Measurements from ENCODE around the gene KCNH4.

DNA sequence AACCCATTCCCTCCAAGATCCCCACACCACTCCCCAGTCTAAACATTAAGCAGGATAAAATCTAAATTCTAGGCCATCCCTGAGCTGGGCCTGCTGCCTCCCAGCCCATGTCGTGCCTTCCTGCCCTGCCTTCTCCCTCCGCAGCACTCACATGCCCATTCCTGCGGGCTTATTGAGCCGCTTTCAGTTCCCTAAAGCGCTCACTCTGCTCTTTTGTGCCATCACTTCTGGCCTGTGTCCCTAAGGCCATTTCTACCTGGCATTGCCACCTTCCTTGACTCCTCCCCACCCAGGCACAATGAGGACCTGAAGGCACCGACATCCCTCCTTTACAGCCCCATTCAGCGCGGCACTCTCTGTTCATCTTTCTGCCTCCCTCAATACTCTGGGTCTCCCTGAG lies 13.1 kb downstream of the KCNH4 start:
- TF ChIP-seq, protein P1, sequence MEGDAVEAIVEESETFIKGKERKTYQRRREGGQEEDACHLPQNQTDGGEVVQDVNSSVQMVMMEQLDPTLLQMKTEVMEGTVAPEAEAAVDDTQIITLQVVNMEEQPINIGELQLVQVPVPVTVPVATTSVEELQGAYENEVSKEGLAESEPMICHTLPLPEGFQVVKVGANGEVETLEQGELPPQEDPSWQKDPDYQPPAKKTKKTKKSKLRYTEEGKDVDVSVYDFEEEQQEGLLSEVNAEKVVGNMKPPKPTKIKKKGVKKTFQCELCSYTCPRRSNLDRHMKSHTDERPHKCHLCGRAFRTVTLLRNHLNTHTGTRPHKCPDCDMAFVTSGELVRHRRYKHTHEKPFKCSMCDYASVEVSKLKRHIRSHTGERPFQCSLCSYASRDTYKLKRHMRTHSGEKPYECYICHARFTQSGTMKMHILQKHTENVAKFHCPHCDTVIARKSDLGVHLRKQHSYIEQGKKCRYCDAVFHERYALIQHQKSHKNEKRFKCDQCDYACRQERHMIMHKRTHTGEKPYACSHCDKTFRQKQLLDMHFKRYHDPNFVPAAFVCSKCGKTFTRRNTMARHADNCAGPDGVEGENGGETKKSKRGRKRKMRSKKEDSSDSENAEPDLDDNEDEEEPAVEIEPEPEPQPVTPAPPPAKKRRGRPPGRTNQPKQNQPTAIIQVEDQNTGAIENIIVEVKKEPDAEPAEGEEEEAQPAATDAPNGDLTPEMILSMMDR (IDR thresholded peaks at IDR 0.05), result no peak
- no peak for TF ChIP-seq POLR2A (IDR thresholded peaks at IDR 0.05)
